Endothelial cell of umbilical vein (primary cell): ENCODE measurements around the gene OTOP2. TPM values are rescaled to one million over a fixed set of nuclear protein-coding genes. Genes with fewer than 3 reads are reported as not detected.
A peak's percentile ranks its signal among the peaks of the same experiment; 100 is the strongest.

Experiments used
- BruUV-seq: library from RNA; stranded (reverse); fragments of 400-500 nt; replicated peaks from 2 replicates; lab custom pipeline; 2021; lab: Mats Ljungman, UMichigan
- CTCF ChIA-PET: fragments of 300-600, 350-600 bp; sonication (Branson Sonifier 250); formaldehyde crosslinking; loops from one replicate; lab custom pipeline; 2021; ENCODE audit warnings: antibody characterized with exemption, inconsistent platforms; lab: Charles Lee
- POLR2A ChIA-PET: fragments of 300-600, 350-600 bp; sonication (Branson Sonifier 250); formaldehyde crosslinking; loops from one replicate; lab custom pipeline; 2021; ENCODE audit warnings: antibody characterized with exemption, inconsistent platforms; lab: Charles Lee
- DNase-seq: peaks from one replicate; pipeline ENCODE4 v3.0.0-alpha.2; 2011; ENCODE audit warnings: low read depth, low spot score
- FAIRE-seq: peaks from 2 replicates; lab custom pipeline; 2011; peaks lifted over from hg19 to GRCh38; lab: Jason Lieb, UNC
- H2AFZ ChIP-seq: 2 replicates; pipeline ENCODE4 v1.6.0; 2012; ENCODE audit warnings: low read depth, low read length, control low read depth, inconsistent platforms
- H3K27ac ChIP-seq: 2 replicates; pipeline ENCODE4 v1.5.1; 2011; ENCODE audit warnings: low read depth, mild to moderate bottlenecking, control low read depth, low read length, moderate library complexity; ENCODE audit not compliant: insufficient read depth
- H3K27me3 ChIP-seq, 2 experiments: 2 replicates each; pipeline versions ENCODE4 v1.6.0 to v1.6.1; 2011; ENCODE audit warnings: low read length in 2 of 2, mixed read lengths in 1 of 2; ENCODE audit not compliant: control insufficient read depth in 2 of 2, insufficient read depth in 2 of 2
- H3K36me3 ChIP-seq, 2 experiments: 2 replicates in 1 of 2; 3 replicates in 1 of 2; pipeline ENCODE4 v1.5.1; 2011; ENCODE audit warnings: low read length in 2 of 2, mild to moderate bottlenecking in 1 of 2, moderate library complexity in 1 of 2; ENCODE audit not compliant: control insufficient read depth in 2 of 2, insufficient read depth in 2 of 2; ENCODE audit errors: extremely low read depth in 1 of 2
- H3K4me1 ChIP-seq: 3 replicates; pipeline ENCODE4 v1.5.1; 2011; ENCODE audit warnings: mild to moderate bottlenecking, low read length; ENCODE audit not compliant: control insufficient read depth, insufficient read depth; ENCODE audit errors: extremely low read depth
- H3K4me2 ChIP-seq: 2 replicates; pipeline ENCODE4 v1.6.1; 2011; ENCODE audit warnings: low read length, control low read depth, mixed read lengths; ENCODE audit not compliant: insufficient read depth
- H3K4me3 ChIP-seq, 3 experiments: fragments of 200-600 bp in 1 of 3; sonication (generic), shearing (Covaris generic) in 1 of 3; replicated peaks in 1 of 3; 2 replicates each; pipeline ENCODE4 v1.5.1; 2011 to 2016; ENCODE audit warnings: control low read depth in 3 of 3, low read length in 3 of 3, mild to moderate bottlenecking in 2 of 3, inconsistent platforms in 1 of 3, low read depth in 1 of 3, moderate library complexity in 1 of 3; ENCODE audit not compliant: insufficient read depth in 1 of 3
- H3K79me2 ChIP-seq: 2 replicates; pipeline ENCODE4 v1.6.0; 2012; ENCODE audit warnings: low read length, inconsistent platforms; ENCODE audit not compliant: control insufficient read depth, insufficient read depth
- H3K9ac ChIP-seq: replicated peaks from 2 replicates; pipeline ENCODE3; 2011; ENCODE audit warnings: low read length, control low read depth; ENCODE audit not compliant: insufficient read depth; ENCODE audit errors: extremely low read depth
- H3K9me1 ChIP-seq: replicated peaks from 3 replicates; pipeline ENCODE4 v1.6.0; 2011; ENCODE audit warnings: mild to moderate bottlenecking, low read length; ENCODE audit not compliant: control insufficient read depth, insufficient read depth; ENCODE audit errors: extremely low read depth
- H3K9me3 ChIP-seq: replicated peaks from 2 replicates; pipeline ENCODE4 v1.5.1; 2012; ENCODE audit warnings: low read length, inconsistent platforms; ENCODE audit not compliant: control insufficient read depth, insufficient read depth
- H4K20me1 ChIP-seq: replicated peaks from 2 replicates; pipeline ENCODE3; 2011; ENCODE audit warnings: mild to moderate bottlenecking, low read length; ENCODE audit not compliant: control insufficient read depth, insufficient read depth; ENCODE audit errors: extremely low read depth
- CTCF ChIP-seq, 2 donors: IDR thresholded peaks; 1 replicate in 1 of 2; 2 replicates in 1 of 2; pipeline ENCODE4 v1.5.1; 2011; ENCODE audit warnings: low read length in 2 of 2, mild to moderate bottlenecking in 2 of 2, moderate library complexity in 2 of 2, control low read depth in 1 of 2, inconsistent platforms in 1 of 2, low read depth in 1 of 2; ENCODE audit not compliant: insufficient read depth in 1 of 2; ENCODE audit errors: extremely low read depth in 1 of 2
- GATA2 ChIP-seq: IDR thresholded peaks from 2 replicates; pipeline ENCODE4 v1.7.0; 2011; ENCODE audit warnings: low read depth, mild to moderate bottlenecking, moderate library complexity, mixed read lengths, low read length; ENCODE audit not compliant: insufficient read length, insufficient read depth
- JUN ChIP-seq: IDR thresholded peaks from 2 replicates; pipeline ENCODE4 v1.6.1; 2011; ENCODE audit warnings: borderline replicate concordance, low read depth; ENCODE audit not compliant: insufficient read length, insufficient read depth
- MAX ChIP-seq: IDR thresholded peaks from 2 replicates; pipeline ENCODE4 v1.6.1; 2011; ENCODE audit not compliant: insufficient read depth, insufficient read length
- MYC ChIP-seq: IDR thresholded peaks from one replicate; pipeline ENCODE4 v1.6.1; 2011; ENCODE audit warnings: mild to moderate bottlenecking, low read depth, low read length
- POLR2AphosphoS5 ChIP-seq: IDR thresholded peaks from 2 replicates; pipeline ENCODE4 v1.6.1; 2012; ENCODE audit warnings: low read depth, mild to moderate bottlenecking, control low read depth, low read length, moderate library complexity; ENCODE audit not compliant: insufficient read depth
- dilution Hi-C: fragments of 300-500 bp; cut with MboI; formaldehyde crosslinking; loops from one replicate; pipeline ENCODE4 v1.15.0; 2019; ENCODE audit warnings: low sequenced_read_pairs; ENCODE audit not compliant: extremely low pct_ligation_motif_present
- intact Hi-C: fragments of 100-400 bp; cut with micrococcal nuclease; formaldehyde crosslinking; loops from one replicate; pipeline ENCODE4 v1.10.0; 2022
- polyA plus RNA-seq, 4 experiments: library from polyadenylated mRNA; depleted of rRNA in 3 of 4; stranded (reverse) in 3 of 4; unstranded in 1 of 4; fragments of >200 nt; gene quantifications; 2 replicates each; pipeline versions ENCODE4 v1.2.1 to v1.2.3, GENCODE V29; 2011 to 2012; ENCODE audit warnings: missing spikeins in 1 of 4
- total RNA-seq: library from RNA; stranded (reverse); gene quantifications from 2 replicates; pipeline ENCODE4 v1.2.3, GENCODE V29; 2021

The OTOP2 gene
- total and polyA plus RNA-seq, 2 donors (not counting 3 experiments of a cell fraction or from before 2014, with no cell fraction given) = not detected

- dilution Hi-C loops (no loop called here), intact Hi-C loops (loop anchor here (1.0 to 2.0 kb wide), 7 partner anchors 52 to 241 kb away; partner anchors contain the start of genes KCTD2, MRPL58 and NT5C)
- no TSS peak for BruUV-seq
- Histone ChIP-seq H3K9ac (no peak overlapping the region), H4K20me1 (no peaks in the 10 kb centered on the region), H3K4me3 (no peak overlapping the region), H3K9me1 (no peaks in the 10 kb centered on the region), H3K27ac (no peak overlapping the region), H3K27me3 (no peaks in the 10 kb centered on the region), H3K4me2 (no peak overlapping the region), H2AFZ (no peak overlapping the region), H3K9me3 (no peaks in the 10 kb centered on the region), H3K4me1 (no peaks in the 10 kb centered on the region), H3K79me2 (no peaks in the 10 kb centered on the region), H3K36me3 (no peaks in the 10 kb centered on the region)
- TF ChIP-seq MAX = peak; percentile 50
- TF ChIP-seq MYC = no peak
- DNase-seq (no peak), FAIRE-seq (no peak)
- ChIA-PET POLR2A (interaction anchor here (0.8 to 1.7 kb wide), 5 partner anchors 12 to 241 kb away, joined by 3 to 10 read pairs (median 4); partner anchors contain the start of genes HID1, JPT1 and MRPL58), CTCF (interaction anchor here (0.5 to 4.8 kb wide), 44 partner anchors 9 to 310 kb away, joined by 3 to 134 read pairs (median 10); partner anchors contain the start of genes ARMC7, ATP5PD, CDR2L and FDXR)
These were observed 36.7 kb downstream of the OTOP2 start for GRCh38 chr17:74960570-74961342.

GRCh38 chr17:74961657-74962350 is 37.7 kb downstream of the OTOP2 start:
- H3K27ac ChIP-seq = no peak overlapping the region
- intact Hi-C loops (loop anchor here (1.0 to 2.0 kb wide), 7 partner anchors 50 to 239 kb away; partner anchors contain the start of genes KCTD2, MRPL58 and NT5C), dilution Hi-C loops (no loop called here)
- H3K4me2 ChIP-seq = no peak overlapping the region
- H3K36me3 ChIP-seq = no peaks in the 10 kb centered on the region
- no peak overlapping the region for H3K4me3 ChIP-seq
- FAIRE-seq (peak; percentile 92), DNase-seq (peak; percentile 83)
- ChIA-PET POLR2A (interaction anchor here (0.8 to 1.7 kb wide), 5 partner anchors 11 to 240 kb away, joined by 3 to 10 read pairs (median 4); partner anchors contain the start of genes HID1, JPT1 and MRPL58), CTCF (interaction anchor here (0.5 to 4.8 kb wide), 59 partner anchors 10 to 622 kb away, joined by 3 to 134 read pairs (median 8); partner anchors contain the start of genes ARMC7, ATP5PD, CDR2L and FDXR)
- BruUV-seq = no TSS peak
- H2AFZ ChIP-seq = no peak overlapping the region
- no peaks in the 10 kb centered on the region for H3K79me2 ChIP-seq
- H3K9me1 ChIP-seq = no peaks in the 10 kb centered on the region
- H3K4me1 ChIP-seq = no peaks in the 10 kb centered on the region
- no peak overlapping the region for H3K9ac ChIP-seq
- no peaks in the 10 kb centered on the region for H3K9me3 ChIP-seq
- TF ChIP-seq JUN (no peak), GATA2 (no peak), CTCF (IDR thresholded peaks at IDR 0.05; ENCODE audit: extremely low read depth in 1 of 2, insufficient read depth in 1 of 2, low read depth in 1 of 2, low read length in 2 of 2) (peak; percentile 62 to 74), POLR2AphosphoS5 (no peak)
- no peaks in the 10 kb centered on the region for H3K27me3 ChIP-seq
- no peaks in the 10 kb centered on the region for H4K20me1 ChIP-seq
